Osteocyte (in vitro differentiated cells): ENCODE results near the gene HOXB3. TPM values are rescaled to one million over a fixed set of nuclear protein-coding genes. Genes with fewer than 3 reads are reported as not detected.

Experiments used
- DNase-seq: peaks from one replicate; pipeline ENCODE4 v3.0.0; 2021; ENCODE audit warnings: mixed read lengths; ENCODE audit not compliant: unreplicated experiment; ENCODE audit errors: extremely low spot score
- H3K27ac Mint-ChIP-seq: one replicate; pipeline ENCODE4 v1.8.0; 2021; ENCODE audit warnings: mild to moderate bottlenecking, mixed read lengths; ENCODE audit not compliant: unreplicated experiment
- H3K27me3 Mint-ChIP-seq: one replicate; pipeline ENCODE4 v1.8.0; 2021; ENCODE audit warnings: mixed read lengths; ENCODE audit not compliant: unreplicated experiment
- H3K36me3 Mint-ChIP-seq: one replicate; pipeline ENCODE4 v1.8.0; 2021; ENCODE audit warnings: mixed read lengths; ENCODE audit not compliant: unreplicated experiment
- H3K4me1 Mint-ChIP-seq: one replicate; pipeline ENCODE4 v1.8.0; 2021; ENCODE audit warnings: mixed read lengths; ENCODE audit not compliant: unreplicated experiment
- H3K4me3 Mint-ChIP-seq: one replicate; pipeline ENCODE4 v1.8.0; 2021; ENCODE audit warnings: mild to moderate bottlenecking, moderate library complexity, mixed read lengths; ENCODE audit not compliant: unreplicated experiment
- H3K9me3 Mint-ChIP-seq: one replicate; pipeline ENCODE4 v1.8.0; 2021; ENCODE audit warnings: mixed read lengths; ENCODE audit not compliant: unreplicated experiment
- CTCF ChIP-seq: fragments of 200-600 bp; sonication (generic); IDR thresholded peaks from 2 replicates; pipeline ENCODE4 v1.5.0; 2021; ENCODE audit warnings: antibody characterized with exemption, mild to moderate bottlenecking, moderate library complexity
- total RNA-seq: library from RNA; stranded (reverse); gene quantifications from 2 replicates; pipeline ENCODE4 v1.2.1, GENCODE V29; 2021

The HOXB3 gene
- total RNA-seq, 1 donor from 2014 or later, result 0.46 TPM

- peaks cover 88% of the 10 kb centered on the region for H3K27me3 Mint-ChIP-seq
- no peaks in the 10 kb centered on the region for H3K36me3 Mint-ChIP-seq
- TF ChIP-seq CTCF, result no peak
- H3K4me1 Mint-ChIP-seq, result peaks cover 11% of the 10 kb centered on the region
- H3K27ac Mint-ChIP-seq, result no peak overlapping the region
- H3K9me3 Mint-ChIP-seq, result no peaks in the 10 kb centered on the region
- no peak for DNase-seq
- H3K4me3 Mint-ChIP-seq, result no peak overlapping the region
Observed at GRCh38 chr17:48544349-48545021, 45.6 kb downstream of the HOXB3 start.

- Mint-ChIP-seq H3K4me3 (no peak overlapping the region), H3K27ac (no peak overlapping the region), H3K36me3 (no peaks in the 10 kb centered on the region), H3K9me3 (no peaks in the 10 kb centered on the region), H3K4me1 (peaks cover 11% of the 10 kb centered on the region), H3K27me3 (peaks cover 88% of the 10 kb centered on the region)
- no peak for DNase-seq
- no peak for TF ChIP-seq CTCF
Observed at GRCh38 chr17:48543854-48544348, 46.1 kb downstream of the HOXB3 start.

GRCh38 chr17:48543107-48543853, 46.8 kb downstream of the HOXB3 start:
- Mint-ChIP-seq H3K27me3 (peaks cover 82% of the 10 kb centered on the region), H3K4me3 (peak overlapping the region; percentile 59), H3K27ac (no peak overlapping the region), H3K36me3 (no peaks in the 10 kb centered on the region), H3K4me1 (peaks cover 11% of the 10 kb centered on the region), H3K9me3 (no peaks in the 10 kb centered on the region)
- no peak for TF ChIP-seq CTCF
- no peak for DNase-seq

- Mint-ChIP-seq H3K27me3 (peaks cover 77% of the 10 kb centered on the region), H3K4me1 (peaks cover 11% of the 10 kb centered on the region), H3K27ac (no peak overlapping the region), H3K36me3 (no peaks in the 10 kb centered on the region), H3K4me3 (peak overlapping the region; percentile 59), H3K9me3 (no peaks in the 10 kb centered on the region)
- no peak for DNase-seq
- TF ChIP-seq CTCF, result no peak
Observed at GRCh38 chr17:48542698-48543106, 47.3 kb downstream of the HOXB3 start.

GRCh38 chr17:48542114-48542656, 47.9 kb downstream of the HOXB3 start:
- TF ChIP-seq CTCF, result no peak
- peak overlapping the region; percentile 29 for H3K4me3 Mint-ChIP-seq
- no peak for DNase-seq
- H3K4me1 Mint-ChIP-seq, result peaks cover 11% of the 10 kb centered on the region
- H3K27me3 Mint-ChIP-seq, result peaks cover 71% of the 10 kb centered on the region
- H3K36me3 Mint-ChIP-seq, result no peaks in the 10 kb centered on the region
- H3K27ac Mint-ChIP-seq, result peak overlapping the region; percentile 67
- H3K9me3 Mint-ChIP-seq, result no peaks in the 10 kb centered on the region
